GM19467 (cell line): ENCODE data around the gene CPED1.

ENCODE experiments used
- ATAC-seq: cut with Tn5 transposase; IDR thresholded peaks from one replicate; pipeline ENCODE4 v1.9.1; 2021; ENCODE audit warnings: mild to moderate bottlenecking, moderate library complexity; ENCODE audit not compliant: unreplicated experiment

The CPED1 gene

GRCh38 chr7:120988591-120989256, at the start of gene CPED1:
TSS of gene CPED1 (plus strand) at chr7:120988711. CDS start at chr7:120989622, 911 bp downstream.
- ATAC-seq: peak; percentile 48

GRCh38 chr7:120939345-120939744, 49.2 kb upstream of the CPED1 start:
- ATAC-seq: no peak

GRCh38 chr7:120941064-120941463, 47.4 kb upstream of the CPED1 start:
- no peak for ATAC-seq

GRCh38 chr7:120941856-120942255, 46.7 kb upstream of the CPED1 start:
- ATAC-seq: no peak

GRCh38 chr7:120942861-120943260, 45.6 kb upstream of the CPED1 start:
- ATAC-seq: no peak

- no peak for ATAC-seq
These were observed 43.5 kb upstream of the CPED1 start for GRCh38 chr7:120944826-120945562.

GRCh38 chr7:120947980-120948379, 40.5 kb upstream of the CPED1 start:
- ATAC-seq: no peak

GRCh38 chr7:120949393-120949911, 39.1 kb upstream of the CPED1 start:
- ATAC-seq: no peak

- no peak for ATAC-seq
These were observed 38.4 kb upstream of the CPED1 start for GRCh38 chr7:120949998-120950538.

- peak; percentile 96 for ATAC-seq
These were observed 37.8 kb upstream of the CPED1 start, which contains the start of gene ING3 for GRCh38 chr7:120950539-120951308. TSS of gene ING3 (plus strand) at chr7:120950777. CDS start at chr7:120950897, 120 bp downstream.

- ATAC-seq: no peak
These were observed 37.2 kb upstream of the CPED1 start for GRCh38 chr7:120951309-120951699.

GRCh38 chr7:120951826-120952225, 36.7 kb upstream of the CPED1 start:
- ATAC-seq: no peak

GRCh38 chr7:120955577-120956149, 32.8 kb upstream of the CPED1 start:
- ATAC-seq: peak; percentile 33

- no peak for ATAC-seq
These were observed 28.5 kb upstream of the CPED1 start for GRCh38 chr7:120959929-120960484.

- no peak for ATAC-seq
These were observed 27.8 kb upstream of the CPED1 start for GRCh38 chr7:120960714-120961113.

- no peak for ATAC-seq
These were observed 26.8 kb upstream of the CPED1 start for GRCh38 chr7:120961638-120962173.

- no peak for ATAC-seq
These were observed 24.4 kb upstream of the CPED1 start for GRCh38 chr7:120964088-120964487.

- ATAC-seq: no peak
These were observed 21.6 kb upstream of the CPED1 start for GRCh38 chr7:120966961-120967360.

GRCh38 chr7:120973849-120974248, 14.7 kb upstream of the CPED1 start:
- no peak for ATAC-seq
